ENCODE data around the gene FOCAD. TPM values are rescaled to one million over a fixed set of nuclear protein-coding genes. Genes with fewer than 3 reads are reported as not detected.
A peak's percentile ranks its signal among the peaks of the same experiment; 100 is the strongest.

The FOCAD gene
- total RNA-seq, 4 donors from 2014 or later: 49.3 to 139 (median 92.8) TPM

DNA sequence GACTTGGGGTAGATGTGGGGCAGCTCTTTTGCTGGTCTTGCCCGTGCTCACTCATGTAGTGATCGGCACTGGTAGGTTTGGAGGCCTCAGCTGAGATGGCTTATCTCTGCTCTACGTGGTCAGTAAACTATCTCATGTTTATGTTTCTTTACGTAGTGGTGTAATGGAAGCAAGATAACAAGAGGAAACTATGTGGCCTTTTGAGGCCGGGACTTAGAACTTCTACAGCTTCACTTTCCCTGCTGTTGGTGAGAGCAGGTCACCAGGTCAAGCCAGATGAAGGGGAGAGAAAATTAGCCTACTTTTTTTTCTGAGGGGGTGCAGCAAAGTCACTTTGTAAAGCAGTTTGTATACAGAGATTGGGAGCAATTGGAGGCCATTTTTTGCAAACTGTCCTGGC lies 8.5 kb downstream of the FOCAD start:
- TF ChIP-seq POLR2A (IDR thresholded peaks at IDR 0.05) (no peak), CTCF (IDR thresholded peaks at IDR 0.05) (no peak)
- intact Hi-C loops (cut with DNase I): no loop called here
- Histone ChIP-seq H3K36me3 (no peaks in the 10 kb centered on the region), H3K27ac (peak overlapping the region in 1 of 3 donors; percentile 32), H3K9me3 (no peaks in the 10 kb centered on the region), H3K4me3 (replicated peaks in 1 of 3) (no peak overlapping the region), H3K4me1 (peaks cover 15 to 43% of the 10 kb centered on the region in 2 donors), H3K27me3 (no peaks in the 10 kb centered on the region)
- no peak for DNase-seq
- WGBS, 2 donors: 78 to 84% methylated on average over 5 of the region's 5 CpGs

DNA sequence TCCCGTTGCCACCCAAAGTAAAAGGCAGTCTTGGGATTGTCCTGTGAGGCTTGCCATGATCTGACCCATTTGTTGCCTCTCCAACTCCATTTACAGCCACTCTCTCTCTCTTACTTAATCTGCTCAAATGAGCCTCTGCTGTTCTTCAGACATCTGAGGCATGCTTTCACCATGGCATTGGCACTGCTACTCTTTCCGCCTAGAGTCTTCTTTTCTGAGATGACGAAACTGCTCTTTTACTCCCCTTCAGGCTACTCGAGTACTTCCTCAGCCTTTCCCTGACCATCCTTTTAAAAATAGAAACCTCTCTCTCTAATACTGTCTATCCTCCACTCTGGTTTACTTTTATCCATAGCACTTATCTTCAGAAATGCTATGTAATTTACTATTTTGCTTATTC lies 9.0 kb downstream of the FOCAD start:
- peaks cover 15 to 43% of the 10 kb centered on the region in 2 donors for H3K4me1 ChIP-seq
- no peaks in the 10 kb centered on the region for H3K9me3 ChIP-seq
- intact Hi-C loops (cut with DNase I): no loop called here
- peak in 1 of 2 donors; percentile 34 for DNase-seq
- WGBS, 2 donors: 51 to 52% methylated on average over 4 of the region's 4 CpGs
- H3K27me3 ChIP-seq: no peaks in the 10 kb centered on the region
- peak overlapping the region in 1 of 3 donors; percentile 32 for H3K27ac ChIP-seq
- H3K4me3 ChIP-seq (replicated peaks in 1 of 3): no peak overlapping the region
- TF ChIP-seq CTCF (IDR thresholded peaks at IDR 0.05) (no peak), POLR2A (IDR thresholded peaks at IDR 0.05) (no peak)
- H3K36me3 ChIP-seq: no peaks in the 10 kb centered on the region

DNA sequence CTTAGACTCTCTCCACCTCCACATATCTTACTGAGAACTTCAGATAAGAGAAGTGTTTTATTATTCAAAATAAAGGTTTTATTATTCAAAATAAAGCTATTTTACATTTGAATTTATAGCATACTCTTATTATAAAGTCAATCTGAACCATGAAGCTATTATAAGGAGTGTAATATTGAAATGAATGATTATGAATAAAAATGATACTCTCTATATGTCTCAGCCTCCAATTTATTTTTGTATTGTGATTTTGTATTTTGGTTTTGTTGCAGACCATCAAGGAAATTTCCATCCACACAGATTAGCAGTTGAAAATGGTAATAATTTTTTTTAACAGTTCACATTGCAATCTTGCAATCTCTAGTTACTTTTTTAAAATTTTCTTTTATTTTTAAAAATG lies 10.2 kb downstream of the FOCAD start:
- Histone ChIP-seq H3K36me3 (no peaks in the 10 kb centered on the region), H3K27me3 (no peaks in the 10 kb centered on the region), H3K4me3 (replicated peaks in 1 of 3) (no peak overlapping the region), H3K27ac (no peak overlapping the region), H3K9me3 (no peaks in the 10 kb centered on the region), H3K4me1 (peaks cover 15 to 33% of the 10 kb centered on the region in 2 donors)
- TF ChIP-seq CTCF (IDR thresholded peaks at IDR 0.05) (no peak), POLR2A (IDR thresholded peaks at IDR 0.05) (no peak)
- no peak for DNase-seq
- intact Hi-C loops (cut with DNase I): no loop called here

GRCh38 chr9:20697021-20697719 lies 13.1 kb downstream of the FOCAD start:
- intact Hi-C loops (cut with DNase I): no loop called here
- Histone ChIP-seq H3K27me3 (no peaks in the 10 kb centered on the region), H3K4me3 (replicated peaks in 1 of 3) (no peak overlapping the region), H3K4me1 (peaks cover 14 to 36% of the 10 kb centered on the region in 2 donors), H3K36me3 (no peaks in the 10 kb centered on the region), H3K27ac (no peak overlapping the region), H3K9me3 (no peaks in the 10 kb centered on the region)
- no peak for DNase-seq
- 89 to 91% methylated on average over 3 of the region's 3 CpGs for WGBS, 2 donors
- TF ChIP-seq POLR2A (IDR thresholded peaks at IDR 0.05): no peak
- TF ChIP-seq CTCF (IDR thresholded peaks at IDR 0.05): no peak

GRCh38 chr9:20698782-20699181 lies 14.7 kb downstream of the FOCAD start:
- Histone ChIP-seq H3K9me3 (no peaks in the 10 kb centered on the region), H3K27ac (no peak overlapping the region), H3K4me3 (replicated peaks in 1 of 3) (no peak overlapping the region), H3K27me3 (no peaks in the 10 kb centered on the region), H3K4me1 (peaks cover 9 to 36% of the 10 kb centered on the region in 2 donors), H3K36me3 (no peaks in the 10 kb centered on the region)
- TF ChIP-seq POLR2A (IDR thresholded peaks at IDR 0.05): no peak
- TF ChIP-seq CTCF (IDR thresholded peaks at IDR 0.05): no peak
- intact Hi-C loops (cut with DNase I): no loop called here
- DNase-seq: no peak
